Upper lobe of left lung (tissue), 6 donors: ENCODE results near the gene ASIC3. TPM values are rescaled to one million over a fixed set of nuclear protein-coding genes. Genes with fewer than 3 reads are reported as not detected.

Source experiments
- ATAC-seq, 2 donors: fragments of 200-7000 bp; cut with Tn5 transposase; one replicate each; pipeline ENCODE4 v1.9.1; 2022; ENCODE audit warnings: mild to moderate bottlenecking in 2 of 2, moderate library complexity in 2 of 2; ENCODE audit not compliant: low FRiP score in 2 of 2
- DNase-seq, 2 donors: peaks; one replicate each; pipeline ENCODE4 v3.0.0-alpha.2; 2019 to 2020
- H3K27ac ChIP-seq, 4 donors: fragments of 200-600 bp; sonication (generic); one replicate each; pipeline ENCODE4 v1.5.1; 2016 to 2019
- H3K27me3 ChIP-seq, 4 donors: fragments of 200-600 bp; sonication (generic); one replicate each; pipeline ENCODE4 v1.5.1; 2017 to 2019
- H3K36me3 ChIP-seq, 4 donors: fragments of 200-600 bp; sonication (generic); one replicate each; pipeline ENCODE4 v1.5.1; 2016 to 2019
- H3K4me1 ChIP-seq, 4 donors: fragments of 200-600 bp; sonication (generic); one replicate each; pipeline ENCODE4 v1.5.1; 2018 to 2019
- H3K4me3 ChIP-seq, 4 donors: fragments of 200-600 bp; sonication (generic); one replicate each; pipeline ENCODE4 v1.5.1; 2017 to 2019; ENCODE audit warnings: mild to moderate bottlenecking in 2 of 4, moderate library complexity in 1 of 4
- H3K9me3 ChIP-seq, 4 donors: fragments of 200-600 bp; sonication (generic); one replicate each; pipeline ENCODE4 v1.5.1; 2018 to 2019
- CTCF ChIP-seq, 6 experiments: fragments of 450-650 bp in 4 of 6; fragments of 200-600 bp in 2 of 6; sonication (generic) in 2 of 6; IDR thresholded peaks; one replicate each; pipeline ENCODE4 v1.5.1; 2016 to 2019; ENCODE audit warnings: antibody characterized with exemption in 6 of 6
- EP300 ChIP-seq, 4 donors: sonication (generic); formaldehyde crosslinking; IDR thresholded peaks; one replicate each; pipeline ENCODE4 v1.5.1; 2017; ENCODE audit warnings: antibody characterized with exemption in 4 of 4, control low read depth in 2 of 4
- POLR2A ChIP-seq, 4 donors: fragments of 450-650 bp; IDR thresholded peaks; one replicate each; pipeline ENCODE4 v1.5.1; 2016 to 2017; ENCODE audit warnings: antibody characterized with exemption in 4 of 4, mild to moderate bottlenecking in 2 of 4
- POLR2AphosphoS5 ChIP-seq, 2 donors: sonication (generic); formaldehyde crosslinking; IDR thresholded peaks; one replicate each; pipeline ENCODE4 v1.5.1; 2017; ENCODE audit warnings: antibody characterized with exemption in 2 of 2
- WGBS, 2 donors: methylation state at CpG; one replicate each; pipeline ENCODE4 v1.1.5; 2017 to 2018; 5-methylcytosine and 5-hydroxymethylcytosine counted together
- total RNA-seq, 6 donors: library from RNA; depleted of rRNA in 4 of 6; stranded (reverse); fragments of >200 nt in 4 of 6; gene quantifications; one replicate each; pipeline versions ENCODE4 v1.1.0 to v1.2.1, GENCODE V29; 2016 to 2021
- donor health status: DM: no; HTN: no; CAD: no; lungs with moderate emphysema.
- donor health status: DM: no; HTN: yes; CAD: no; lungs with severe emphysema.

Gene ASIC3
- total RNA-seq, 6 donors from 2014 or later = 2.1 to 37.7 (median 4.0) TPM

GRCh38 chr7:151063212-151063561 is 14.9 kb downstream of the ASIC3 start:
- TF ChIP-seq EP300 (IDR thresholded peaks at IDR 0.05) = no peak
- TF ChIP-seq POLR2A (IDR thresholded peaks at IDR 0.05) = no peak
- TF ChIP-seq CTCF (IDR thresholded peaks at IDR 0.05) = no peak
- no peak for TF ChIP-seq POLR2AphosphoS5 (IDR thresholded peaks at IDR 0.05)
- no peaks in the 10 kb centered on the region for H3K9me3 ChIP-seq
- ATAC-seq (peak in 1 of 2 donors; percentile 0), DNase-seq (no peak)
- peaks cover 28 to 53% (median 45%) of the 10 kb centered on the region in 4 donors for H3K36me3 ChIP-seq
- no peaks in the 10 kb centered on the region for H3K27me3 ChIP-seq
- peaks cover 30 to 51% (median 44%) of the 10 kb centered on the region in 4 donors for H3K4me1 ChIP-seq
- peak overlapping the region; percentile 59 to 99 (median 82) for H3K27ac ChIP-seq
- WGBS, 2 donors = 67% methylated on average over 11 of the region's 11 CpGs; no CpG with 5 or more reads in 1 of the 2 donors
- peak overlapping the region in 3 of 4 donors; percentile 13 to 88 (median 40) for H3K4me3 ChIP-seq

- peaks cover 23 to 39% (median 34%) of the 10 kb centered on the region in 4 donors for H3K4me1 ChIP-seq
- no peak overlapping the region for H3K27ac ChIP-seq
- ATAC-seq (no peak), DNase-seq (peak in 1 of 2 donors; percentile 78)
- 96 to 97% methylated on average over 16 to 18 of the region's 18 CpGs for WGBS, 2 donors
- H3K36me3 ChIP-seq = peaks cover 33 to 65% (median 57%) of the 10 kb centered on the region in 4 donors
- TF ChIP-seq EP300 (IDR thresholded peaks at IDR 0.05) (no peak), POLR2A (IDR thresholded peaks at IDR 0.05) (no peak), POLR2AphosphoS5 (IDR thresholded peaks at IDR 0.05) (no peak)
- H3K27me3 ChIP-seq = no peaks in the 10 kb centered on the region
- H3K9me3 ChIP-seq = no peaks in the 10 kb centered on the region
- no peak overlapping the region for H3K4me3 ChIP-seq
These were observed 16.1 kb downstream of the ASIC3 start for GRCh38 chr7:151064454-151064853.

- no peak overlapping the region for H3K27ac ChIP-seq
- H3K4me1 ChIP-seq = peaks cover 23 to 39% (median 34%) of the 10 kb centered on the region in 4 donors
- H3K9me3 ChIP-seq = no peaks in the 10 kb centered on the region
- ATAC-seq (no peak), DNase-seq (peak in 1 of 2 donors; percentile 20)
- TF ChIP-seq EP300 (IDR thresholded peaks at IDR 0.05) = no peak
- no peak for TF ChIP-seq POLR2A (IDR thresholded peaks at IDR 0.05)
- no peak for TF ChIP-seq POLR2AphosphoS5 (IDR thresholded peaks at IDR 0.05)
- TF ChIP-seq CTCF (IDR thresholded peaks at IDR 0.05) = no peak
- no peak overlapping the region for H3K4me3 ChIP-seq
- H3K27me3 ChIP-seq = no peaks in the 10 kb centered on the region
- H3K36me3 ChIP-seq = peaks cover 36 to 71% (median 63%) of the 10 kb centered on the region in 4 donors
- 92 to 93% methylated on average over 5 to 6 of the region's 6 CpGs for WGBS, 2 donors
These were observed 16.7 kb downstream of the ASIC3 start for GRCh38 chr7:151064993-151065392.

GRCh38 chr7:151065516-151065915 is 17.2 kb downstream of the ASIC3 start:
- ATAC-seq = no peak
- no peak for TF ChIP-seq POLR2AphosphoS5 (IDR thresholded peaks at IDR 0.05)
- no peak for TF ChIP-seq EP300 (IDR thresholded peaks at IDR 0.05)
- TF ChIP-seq CTCF (IDR thresholded peaks at IDR 0.05) = no peak
- TF ChIP-seq POLR2A (IDR thresholded peaks at IDR 0.05) = no peak
- H3K4me1 ChIP-seq = peaks cover 19 to 35% (median 29%) of the 10 kb centered on the region in 4 donors
- peaks cover 41 to 76% (median 68%) of the 10 kb centered on the region in 4 donors for H3K36me3 ChIP-seq
- H3K4me3 ChIP-seq = no peak overlapping the region
- H3K9me3 ChIP-seq = no peaks in the 10 kb centered on the region
- no peak overlapping the region for H3K27ac ChIP-seq
- H3K27me3 ChIP-seq = no peaks in the 10 kb centered on the region
- DNase-seq = peak in 1 of 2 donors; percentile 69
- WGBS, 2 donors = 93 to 95% methylated on average over 14 of the region's 14 CpGs

GRCh38 chr7:151066273-151066974 is 18.1 kb downstream of the ASIC3 start:
- Histone ChIP-seq H3K4me1 (peaks cover 10 to 26% (median 19%) of the 10 kb centered on the region in 4 donors), H3K36me3 (peaks cover 43 to 85% (median 77%) of the 10 kb centered on the region in 4 donors), H3K4me3 (no peak overlapping the region), H3K27ac (no peak overlapping the region), H3K27me3 (no peaks in the 10 kb centered on the region), H3K9me3 (no peaks in the 10 kb centered on the region)
- DNase-seq = peak in 1 of 2 donors; percentile 75
- no peak for ATAC-seq
- 94 to 96% methylated on average over 28 to 38 of the region's 39 CpGs for WGBS, 2 donors
- no peak for TF ChIP-seq POLR2A (IDR thresholded peaks at IDR 0.05)
- TF ChIP-seq CTCF (IDR thresholded peaks at IDR 0.05) = no peak
- TF ChIP-seq POLR2AphosphoS5 (IDR thresholded peaks at IDR 0.05) = no peak
- no peak for TF ChIP-seq EP300 (IDR thresholded peaks at IDR 0.05)
